Activated naive CD8-positive, alpha-beta T cell treated with anti-CD3 and anti-CD28 coated beads, Interleukin-2, amount 50 U/mL, for 24 hours (primary cell): ENCODE data around the gene MPPED2.

Experiments
- ATAC-seq: fragments of 150-1000 bp; cut with Tn5 transposase; one replicate; pipeline ENCODE4 v1.10.0; 2021
- DNase-seq: peaks from one replicate; pipeline ENCODE4 v3.0.0; 2021
- H3K27ac Mint-ChIP-seq: one replicate; pipeline ENCODE4 v1.8.0; 2021; ENCODE audit warnings: mild to moderate bottlenecking, mixed read lengths
- H3K27me3 Mint-ChIP-seq: one replicate; pipeline ENCODE4 v1.8.0; 2021; ENCODE audit warnings: mixed read lengths
- H3K36me3 Mint-ChIP-seq: one replicate; pipeline ENCODE4 v1.8.0; 2021; ENCODE audit warnings: low read depth, mixed read lengths
- H3K4me1 Mint-ChIP-seq: one replicate; pipeline ENCODE4 v1.8.0; 2021; ENCODE audit warnings: mixed read lengths
- H3K4me3 Mint-ChIP-seq: one replicate; pipeline ENCODE4 v1.8.0; 2021; ENCODE audit warnings: mild to moderate bottlenecking, moderate library complexity, mixed read lengths
- H3K9me3 Mint-ChIP-seq: one replicate; pipeline ENCODE4 v1.8.0; 2021; ENCODE audit warnings: mixed read lengths

The MPPED2 gene

GRCh38 chr11:30471244-30471643 lies 114.9 kb downstream of the MPPED2 start:
- H3K4me3 Mint-ChIP-seq, result no peak overlapping the region
- no peak overlapping the region for H3K27ac Mint-ChIP-seq
- ATAC-seq (no peak), DNase-seq (no peak)
- H3K4me1 Mint-ChIP-seq, result no peaks in the 10 kb centered on the region
- H3K36me3 Mint-ChIP-seq, result no peaks in the 10 kb centered on the region
- peaks cover 3% of the 10 kb centered on the region for H3K27me3 Mint-ChIP-seq
- H3K9me3 Mint-ChIP-seq, result no peaks in the 10 kb centered on the region

GRCh38 chr11:30468881-30469280 lies 117.3 kb downstream of the MPPED2 start:
- Mint-ChIP-seq H3K36me3 (no peaks in the 10 kb centered on the region), H3K27me3 (peaks cover 3% of the 10 kb centered on the region), H3K27ac (no peak overlapping the region), H3K4me1 (no peaks in the 10 kb centered on the region), H3K4me3 (no peak overlapping the region), H3K9me3 (no peaks in the 10 kb centered on the region)
- ATAC-seq (no peak), DNase-seq (no peak)

GRCh38 chr11:30467176-30467575 lies 119.0 kb downstream of the MPPED2 start:
- DNase-seq, result no peak
- Mint-ChIP-seq H3K9me3 (no peaks in the 10 kb centered on the region), H3K27ac (no peak overlapping the region), H3K27me3 (peaks cover 3% of the 10 kb centered on the region), H3K36me3 (no peaks in the 10 kb centered on the region), H3K4me3 (no peak overlapping the region), H3K4me1 (no peaks in the 10 kb centered on the region)
- no peak for ATAC-seq

- no peak for ATAC-seq
- no peak overlapping the region for H3K27ac Mint-ChIP-seq
Measured at GRCh38 chr11:30465623-30466022, 120.5 kb downstream of the MPPED2 start.

GRCh38 chr11:30465192-30465591 lies 121.0 kb downstream of the MPPED2 start:
- H3K27ac Mint-ChIP-seq, result no peak overlapping the region
- H3K27me3 Mint-ChIP-seq, result peaks cover 5% of the 10 kb centered on the region
- no peak overlapping the region for H3K4me3 Mint-ChIP-seq
- ATAC-seq (no peak), DNase-seq (no peak)
- no peaks in the 10 kb centered on the region for H3K36me3 Mint-ChIP-seq
- no peaks in the 10 kb centered on the region for H3K9me3 Mint-ChIP-seq
- no peaks in the 10 kb centered on the region for H3K4me1 Mint-ChIP-seq

More at GRCh38 chr11:30465623-30466022, 120.5 kb downstream of the MPPED2 start:
- Mint-ChIP-seq H3K4me3 (no peak overlapping the region), H3K36me3 (no peaks in the 10 kb centered on the region), H3K9me3 (no peaks in the 10 kb centered on the region), H3K4me1 (no peaks in the 10 kb centered on the region), H3K27me3 (peaks cover 5% of the 10 kb centered on the region)
- DNase-seq, result no peak

- ATAC-seq, result no peak
- no peaks in the 10 kb centered on the region for H3K36me3 Mint-ChIP-seq
- peaks cover 4% of the 10 kb centered on the region for H3K27me3 Mint-ChIP-seq
- H3K9me3 Mint-ChIP-seq, result no peaks in the 10 kb centered on the region
- no peaks in the 10 kb centered on the region for H3K4me1 Mint-ChIP-seq
- no peak overlapping the region for H3K4me3 Mint-ChIP-seq
- H3K27ac Mint-ChIP-seq, result no peak overlapping the region
- DNase-seq, result no peak
Measured at GRCh38 chr11:30463266-30463665, 122.9 kb downstream of the MPPED2 start.

GRCh38 chr11:30462421-30462820 lies 123.7 kb downstream of the MPPED2 start:
- no peak overlapping the region for H3K27ac Mint-ChIP-seq
- DNase-seq (no peak), ATAC-seq (no peak)
- no peaks in the 10 kb centered on the region for H3K9me3 Mint-ChIP-seq
- no peaks in the 10 kb centered on the region for H3K36me3 Mint-ChIP-seq
- H3K4me3 Mint-ChIP-seq, result no peak overlapping the region
- H3K27me3 Mint-ChIP-seq, result peaks cover 2% of the 10 kb centered on the region
- no peaks in the 10 kb centered on the region for H3K4me1 Mint-ChIP-seq

GRCh38 chr11:30459821-30460220 lies 126.3 kb downstream of the MPPED2 start:
- DNase-seq (no peak), ATAC-seq (no peak)
- Mint-ChIP-seq H3K4me3 (no peak overlapping the region), H3K9me3 (no peaks in the 10 kb centered on the region), H3K4me1 (no peaks in the 10 kb centered on the region), H3K27me3 (peaks cover 3% of the 10 kb centered on the region), H3K36me3 (no peaks in the 10 kb centered on the region), H3K27ac (no peak overlapping the region)

GRCh38 chr11:30459306-30459705 lies 126.8 kb downstream of the MPPED2 start:
- Mint-ChIP-seq H3K9me3 (no peaks in the 10 kb centered on the region), H3K4me1 (no peaks in the 10 kb centered on the region), H3K27me3 (peaks cover 3% of the 10 kb centered on the region), H3K27ac (no peak overlapping the region), H3K4me3 (no peak overlapping the region), H3K36me3 (no peaks in the 10 kb centered on the region)
- no peak for ATAC-seq
- no peak for DNase-seq

GRCh38 chr11:30458541-30458940 lies 127.6 kb downstream of the MPPED2 start:
- Mint-ChIP-seq H3K27me3 (peaks cover 3% of the 10 kb centered on the region), H3K27ac (no peak overlapping the region), H3K4me3 (no peak overlapping the region), H3K9me3 (no peaks in the 10 kb centered on the region), H3K36me3 (no peaks in the 10 kb centered on the region), H3K4me1 (no peaks in the 10 kb centered on the region)
- ATAC-seq (no peak), DNase-seq (no peak)

GRCh38 chr11:30457087-30457486 lies 129.1 kb downstream of the MPPED2 start:
- Mint-ChIP-seq H3K9me3 (no peaks in the 10 kb centered on the region), H3K36me3 (no peaks in the 10 kb centered on the region), H3K27me3 (peaks cover 3% of the 10 kb centered on the region), H3K27ac (no peak overlapping the region), H3K4me3 (no peak overlapping the region), H3K4me1 (no peaks in the 10 kb centered on the region)
- ATAC-seq (no peak), DNase-seq (no peak)

GRCh38 chr11:30455025-30455424 lies 131.1 kb downstream of the MPPED2 start:
- H3K4me3 Mint-ChIP-seq, result no peak overlapping the region
- H3K9me3 Mint-ChIP-seq, result no peaks in the 10 kb centered on the region
- no peaks in the 10 kb centered on the region for H3K36me3 Mint-ChIP-seq
- no peak for DNase-seq
- no peak overlapping the region for H3K27ac Mint-ChIP-seq
- ATAC-seq, result no peak
- peaks cover 2% of the 10 kb centered on the region for H3K27me3 Mint-ChIP-seq
- no peaks in the 10 kb centered on the region for H3K4me1 Mint-ChIP-seq

- no peak overlapping the region for H3K27ac Mint-ChIP-seq
- H3K36me3 Mint-ChIP-seq, result no peaks in the 10 kb centered on the region
- no peak overlapping the region for H3K4me3 Mint-ChIP-seq
- ATAC-seq (no peak), DNase-seq (no peak)
- H3K4me1 Mint-ChIP-seq, result no peaks in the 10 kb centered on the region
- H3K27me3 Mint-ChIP-seq, result peaks cover 4% of the 10 kb centered on the region
- no peaks in the 10 kb centered on the region for H3K9me3 Mint-ChIP-seq
Measured at GRCh38 chr11:30454541-30454940, 131.6 kb downstream of the MPPED2 start.

GRCh38 chr11:30454111-30454510 lies 132.0 kb downstream of the MPPED2 start:
- H3K4me1 Mint-ChIP-seq, result no peaks in the 10 kb centered on the region
- no peak for ATAC-seq
- H3K9me3 Mint-ChIP-seq, result no peaks in the 10 kb centered on the region
- no peak for DNase-seq
- H3K36me3 Mint-ChIP-seq, result no peaks in the 10 kb centered on the region
- no peak overlapping the region for H3K4me3 Mint-ChIP-seq
- H3K27ac Mint-ChIP-seq, result no peak overlapping the region
- H3K27me3 Mint-ChIP-seq, result peaks cover 4% of the 10 kb centered on the region

- no peaks in the 10 kb centered on the region for H3K4me1 Mint-ChIP-seq
- H3K4me3 Mint-ChIP-seq, result no peak overlapping the region
- no peaks in the 10 kb centered on the region for H3K9me3 Mint-ChIP-seq
- H3K36me3 Mint-ChIP-seq, result no peaks in the 10 kb centered on the region
- ATAC-seq (no peak), DNase-seq (no peak)
- H3K27ac Mint-ChIP-seq, result no peak overlapping the region
- H3K27me3 Mint-ChIP-seq, result peaks cover 7% of the 10 kb centered on the region
Measured at GRCh38 chr11:30453705-30454104, 132.4 kb downstream of the MPPED2 start.

- Mint-ChIP-seq H3K4me1 (no peaks in the 10 kb centered on the region), H3K36me3 (no peaks in the 10 kb centered on the region), H3K27me3 (peaks cover 7% of the 10 kb centered on the region), H3K9me3 (no peaks in the 10 kb centered on the region), H3K27ac (no peak overlapping the region), H3K4me3 (no peak overlapping the region)
- DNase-seq (no peak), ATAC-seq (no peak)
Measured at GRCh38 chr11:30452842-30453241, 133.3 kb downstream of the MPPED2 start.
